ENCODE results near the gene CRHBP. TPM values are rescaled to one million over a fixed set of nuclear protein-coding genes. Genes with fewer than 3 reads are reported as not detected.

The CRHBP gene
- total and polyA plus RNA-seq, 2 experiments from 2014 or later, result 0.37 to 5.0 TPM

GRCh38 chr5:76978869-76979268 lies 26.0 kb downstream of the CRHBP start:
- TF ChIP-seq EZH2phosphoT487 (IDR thresholded peaks at IDR 0.05; ENCODE audit: low read depth, severe bottlenecking, unreplicated experiment), result no peak
- TF ChIP-seq CTCF (IDR thresholded peaks at IDR 0.05; ENCODE audit: poor library complexity), result no peak
- TF ChIP-seq EZH2 (IDR thresholded peaks at IDR 0.05; ENCODE audit: borderline replicate concordance), result no peak
- H3K9me2 ChIP-seq (replicated peaks; ENCODE audit: insufficient read depth), result no peaks in the 10 kb centered on the region
- no peak overlapping the region for H2AFZ ChIP-seq

DNA sequence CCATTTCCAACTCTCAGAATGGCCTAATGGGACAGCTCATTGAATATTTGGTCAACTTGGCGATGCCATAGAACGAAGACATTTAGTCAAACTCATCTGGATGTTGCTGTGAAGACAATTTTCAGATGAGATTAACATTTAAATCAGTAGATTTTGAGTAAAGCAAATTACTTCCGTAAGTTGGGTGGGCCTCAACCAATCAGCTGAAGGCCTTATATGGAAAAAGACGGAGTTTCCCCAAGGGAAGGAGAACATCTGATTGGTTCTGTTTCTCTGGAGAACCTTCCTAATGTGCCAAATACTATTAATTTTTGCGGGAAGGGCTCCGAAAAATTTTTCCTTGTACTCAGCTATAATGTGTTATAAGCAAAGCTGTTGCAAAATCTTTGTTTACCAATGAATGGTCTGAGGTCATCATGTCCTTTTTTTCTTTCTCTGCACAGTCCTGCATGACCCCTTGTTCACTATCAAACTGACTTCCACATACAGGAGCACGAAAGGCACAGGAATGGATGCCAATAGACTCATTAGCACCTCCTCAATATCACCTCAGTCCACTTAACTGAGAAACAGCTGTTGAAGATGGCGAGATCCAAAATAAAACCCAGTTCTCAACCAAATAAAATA lies 27.8 kb downstream of the CRHBP start:
- Histone ChIP-seq H3K4me2 (no peak overlapping the region), H4K20me1 (ENCODE audit: insufficient read depth, poor library complexity, severe bottlenecking) (no peaks in the 10 kb centered on the region), H3K27me3 (no peaks in the 10 kb centered on the region), H3K9me3 (ENCODE audit: low read depth) (no peaks in the 10 kb centered on the region), H2AFZ (no peak overlapping the region), H3K4me1 (ENCODE audit: insufficient read depth) (no peaks in the 10 kb centered on the region), H3K4me3 (no peak overlapping the region), H3K27ac (no peak overlapping the region), H3K79me2 (no peaks in the 10 kb centered on the region), H3K9me2 (replicated peaks; ENCODE audit: insufficient read depth) (no peaks in the 10 kb centered on the region), H3K36me3 (replicated peaks; ENCODE audit: insufficient read depth, low read depth) (no peaks in the 10 kb centered on the region)
- no peak for DNase-seq (ENCODE audit: low spot score)
- WGBS (ENCODE audit: low lambda C conversion rate, missing lambda C conversion rate), result 95% methylated on average over 8 of the region's 8 CpGs
- TF ChIP-seq EZH2phosphoT487 (IDR thresholded peaks at IDR 0.05; ENCODE audit: low read depth, severe bottlenecking, unreplicated experiment) (no peak), EZH2 (IDR thresholded peaks at IDR 0.05; ENCODE audit: borderline replicate concordance) (no peak), CTCF (IDR thresholded peaks at IDR 0.05; ENCODE audit: poor library complexity) (no peak)

More at GRCh38 chr5:76978869-76979268, 26.0 kb downstream of the CRHBP start:
- Histone ChIP-seq H3K4me3 (no peak overlapping the region), H4K20me1 (ENCODE audit: insufficient read depth, poor library complexity, severe bottlenecking) (no peaks in the 10 kb centered on the region), H3K27ac (no peak overlapping the region), H3K4me1 (ENCODE audit: insufficient read depth) (no peaks in the 10 kb centered on the region), H3K4me2 (no peak overlapping the region), H3K9me3 (ENCODE audit: low read depth) (no peaks in the 10 kb centered on the region), H3K79me2 (no peaks in the 10 kb centered on the region), H3K27me3 (no peaks in the 10 kb centered on the region), H3K36me3 (replicated peaks; ENCODE audit: insufficient read depth, low read depth) (no peaks in the 10 kb centered on the region)
- 46% methylated on average over 2 of the region's 2 CpGs for WGBS (ENCODE audit: low lambda C conversion rate, missing lambda C conversion rate)
- no peak for DNase-seq (ENCODE audit: low spot score)

DNA sequence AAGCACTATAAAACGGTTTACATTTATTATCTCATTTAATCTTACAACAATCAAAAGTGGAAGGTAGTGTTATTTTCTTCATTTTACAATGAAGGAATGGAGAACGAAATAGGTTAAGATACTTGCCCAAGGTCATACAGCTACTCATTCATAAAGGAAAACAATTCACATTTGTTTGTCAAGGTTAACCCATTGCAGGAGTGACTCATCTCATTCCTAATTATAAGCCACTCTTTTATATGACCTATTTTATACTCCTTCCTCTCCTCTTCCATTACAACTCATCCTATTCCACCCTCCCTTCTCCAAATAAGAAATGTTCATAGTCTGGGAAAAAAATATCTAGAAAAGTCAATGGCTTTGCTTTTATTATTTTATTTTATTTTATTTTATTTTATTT lies 29.6 kb downstream of the CRHBP start:
- no peak overlapping the region for H2AFZ ChIP-seq
- no peaks in the 10 kb centered on the region for H3K9me3 ChIP-seq (ENCODE audit: low read depth)
- no peak overlapping the region for H3K4me3 ChIP-seq
- WGBS (ENCODE audit: low lambda C conversion rate, missing lambda C conversion rate), result 81% methylated on average over 2 of the region's 2 CpGs
- no peaks in the 10 kb centered on the region for H3K79me2 ChIP-seq
- H3K27ac ChIP-seq, result no peak overlapping the region
- no peak overlapping the region for H3K4me2 ChIP-seq
- no peak for DNase-seq (ENCODE audit: low spot score)
- no peaks in the 10 kb centered on the region for H4K20me1 ChIP-seq (ENCODE audit: insufficient read depth, poor library complexity, severe bottlenecking)
- TF ChIP-seq CTCF (IDR thresholded peaks at IDR 0.05; ENCODE audit: poor library complexity) (no peak), EZH2 (IDR thresholded peaks at IDR 0.05; ENCODE audit: borderline replicate concordance) (no peak), EZH2phosphoT487 (IDR thresholded peaks at IDR 0.05; ENCODE audit: low read depth, severe bottlenecking, unreplicated experiment) (no peak)
- H3K9me2 ChIP-seq (replicated peaks; ENCODE audit: insufficient read depth), result no peaks in the 10 kb centered on the region
- H3K36me3 ChIP-seq (replicated peaks; ENCODE audit: insufficient read depth, low read depth), result no peaks in the 10 kb centered on the region
- no peaks in the 10 kb centered on the region for H3K4me1 ChIP-seq (ENCODE audit: insufficient read depth)
- H3K27me3 ChIP-seq, result no peaks in the 10 kb centered on the region

Measured in hepatocyte (in vitro differentiated cells).